K562 (cell line): ENCODE data around the gene RHEB. TPM values are rescaled to one million over a fixed set of nuclear protein-coding genes. Genes with fewer than 3 reads are reported as not detected.

Experiments
- ATAC-seq: fragments of 200-7000 bp; cut with Tn5 transposase; 3 replicates; pipeline ENCODE4 v1.9.1; 2020; ENCODE audit warnings: moderate library complexity
- BruUV-seq: library from RNA; stranded (reverse); fragments of 400-500 nt; replicated peaks from 2 replicates; lab custom pipeline; 2021; lab: Mats Ljungman, UMichigan
- CTCF ChIA-PET: fragments of 300-600 bp; formaldehyde crosslinking; extraction: SDS; loops from one replicate; lab custom pipeline; 2021; ENCODE audit warnings: low intra/inter-chr PET ratio; lab: Yijun Ruan, JAX
- POLR2A ChIA-PET: fragments of 300-600, 350-650 bp; sonication (Branson Sonifier 250); formaldehyde crosslinking; extraction: SDS; loops from one replicate; lab custom pipeline; 2021; ENCODE audit warnings: antibody characterized with exemption, inconsistent platforms; lab: Yijun Ruan, JAX
- DNase-seq, 4 experiments: peaks; one replicate each; pipeline versions ENCODE4 v3.0.0 to v3.0.0-alpha.2; 2011 to 2018; ENCODE audit warnings: low spot score in 3 of 4, mixed read lengths in 3 of 4; ENCODE audit errors: extremely low read depth in 1 of 4
- FAIRE-seq: peaks from 2 replicates; lab custom pipeline; 2011; peaks lifted over from hg19 to GRCh38; lab: Jason Lieb, UNC
- H2AFZ ChIP-seq: 2 replicates; pipeline ENCODE4 v1.6.0; 2011; ENCODE audit warnings: low read depth, low read length, control low read depth, inconsistent platforms
- H3K27ac ChIP-seq: fragments of 200-600 bp; 3 replicates; pipeline ENCODE4 v1.8.0; 2011; ENCODE audit warnings: low read depth, mild to moderate bottlenecking, control low read depth, inconsistent platforms, low read length, moderate library complexity, mixed read lengths; ENCODE audit errors: extremely low read depth
- H3K27me3 ChIP-seq, 2 experiments: fragments of 300-600 bp in 1 of 2; 2 replicates in 1 of 2; 3 replicates in 1 of 2; pipeline versions ENCODE4 v1.6.0 to v1.8.0; 2011; ENCODE audit warnings: inconsistent platforms in 2 of 2, low read length in 2 of 2, mild to moderate bottlenecking in 1 of 2, mixed read lengths in 1 of 2, moderate library complexity in 1 of 2; ENCODE audit not compliant: control insufficient read depth in 2 of 2, insufficient read depth in 2 of 2
- H3K36me3 ChIP-seq: fragments of 300-600 bp; 3 replicates; pipeline ENCODE4 v1.8.0; 2011; ENCODE audit warnings: mild to moderate bottlenecking, low read length, inconsistent platforms; ENCODE audit not compliant: control insufficient read depth, insufficient read depth
- H3K4me1 ChIP-seq, 2 experiments: fragments of 200-600 bp in 1 of 2; replicated peaks in 1 of 2; 2 replicates in 1 of 2; 3 replicates in 1 of 2; pipeline versions ENCODE4 v1.5.1 to v1.8.0; 2011; ENCODE audit warnings: inconsistent platforms in 2 of 2, low read length in 2 of 2, mild to moderate bottlenecking in 1 of 2, mixed read lengths in 1 of 2, moderate library complexity in 1 of 2; ENCODE audit not compliant: control insufficient read depth in 2 of 2, insufficient read depth in 2 of 2
- H3K4me2 ChIP-seq: 2 replicates; pipeline ENCODE4 v1.6.1; 2011; ENCODE audit warnings: low read length, control low read depth, inconsistent platforms, mixed read lengths; ENCODE audit not compliant: insufficient read depth
- H3K4me3 ChIP-seq: fragments of 200-600 bp; sonication (generic), shearing (Covaris generic); 2 replicates; pipeline ENCODE4 v1.5.1; 2016; ENCODE audit warnings: control low read depth, inconsistent platforms
- H3K79me2 ChIP-seq: fragments of 200-600 bp; 3 replicates; pipeline ENCODE4 v1.8.0; 2011; ENCODE audit warnings: low read length, inconsistent platforms; ENCODE audit not compliant: control insufficient read depth, insufficient read depth
- H3K9ac ChIP-seq, 2 experiments: 2 replicates each; pipeline versions ENCODE4 v1.6.0 to v1.6.1; 2011; ENCODE audit warnings: low read depth in 2 of 2, low read length in 2 of 2, control low read depth in 1 of 2, inconsistent platforms in 1 of 2, mild to moderate bottlenecking in 1 of 2, mixed read lengths in 1 of 2; ENCODE audit not compliant: insufficient read depth in 1 of 2
- H3K9me1 ChIP-seq: one replicate; pipeline ENCODE4 v1.6.0; 2011; ENCODE audit warnings: inconsistent platforms, mild to moderate bottlenecking, low read length, moderate library complexity; ENCODE audit not compliant: control insufficient read depth, insufficient read depth
- H3K9me3 ChIP-seq: replicated peaks from 2 replicates; pipeline ENCODE4 v1.5.1; 2011; ENCODE audit warnings: low read depth, low read length, inconsistent platforms; ENCODE audit not compliant: control insufficient read depth, insufficient read depth
- H4K20me1 ChIP-seq: replicated peaks from 2 replicates; pipeline ENCODE4 v1.6.1; 2011; ENCODE audit warnings: low read length, inconsistent platforms, mixed read lengths; ENCODE audit not compliant: control insufficient read depth, insufficient read depth
- ARHGAP35 ChIP-seq: fragments of 450-650 bp; IDR thresholded peaks from 2 replicates; pipeline ENCODE4 v1.6.1; 2018; ENCODE audit not compliant: partially characterized antibody
- ASH1L ChIP-seq: fragments of 450-650 bp; IDR thresholded peaks from 2 replicates; pipeline ENCODE4 v1.6.1; 2018; ENCODE audit warnings: borderline replicate concordance, mild to moderate bottlenecking, low read depth; ENCODE audit not compliant: partially characterized antibody
- BRD4 ChIP-seq: fragments of 200-600 bp; sonication (generic); IDR thresholded peaks from 2 replicates; pipeline ENCODE4 v1.6.1; 2017; ENCODE audit warnings: inconsistent platforms
- CEBPZ ChIP-seq: fragments of 150-350 bp; IDR thresholded peaks from 2 replicates; pipeline ENCODE4 v1.6.1; 2014; ENCODE audit warnings: low read depth, mild to moderate bottlenecking, low read length, borderline replicate concordance
- CSDE1 ChIP-seq, 2 experiments: fragments of 450-650 bp; IDR thresholded peaks; 2 replicates each; pipeline ENCODE4 v1.6.1; 2016; ENCODE audit warnings: mild to moderate bottlenecking in 1 of 2
- ETS2 ChIP-seq: IDR thresholded peaks from 2 replicates; pipeline ENCODE4 v1.6.1; 2016; ENCODE audit warnings: borderline replicate concordance, missing genetic modification characterization, mild to moderate bottlenecking, moderate library complexity, missing compliant biosample characterization; ENCODE audit not compliant: poor library complexity, severe bottlenecking
- HDAC1 ChIP-seq, 2 experiments: fragments of 450-650 bp; IDR thresholded peaks; 2 replicates each; pipeline ENCODE4 v1.6.1; 2016 to 2017; ENCODE audit warnings: inconsistent platforms in 1 of 2, mild to moderate bottlenecking in 1 of 2, moderate library complexity in 1 of 2
- HLTF ChIP-seq: fragments of 450-650 bp; IDR thresholded peaks from 2 replicates; pipeline ENCODE4 v1.6.1; 2016
- KHSRP ChIP-seq: fragments of 450-650 bp; IDR thresholded peaks from 2 replicates; pipeline ENCODE4 v1.6.1; 2017
- LARP7 ChIP-seq: fragments of 450-650 bp; IDR thresholded peaks from 2 replicates; pipeline ENCODE4 v1.6.1; 2016
- POLR3G ChIP-seq: IDR thresholded peaks from 2 replicates; pipeline ENCODE4 v1.6.1; 2011; ENCODE audit not compliant: insufficient read length, insufficient replicate concordance; ENCODE audit errors: extremely low read depth
- SMARCA5 ChIP-seq: fragments of 450-650 bp; IDR thresholded peaks from 2 replicates; pipeline ENCODE4 v1.6.1; 2016
- ZNF217 ChIP-seq: sonication (generic); formaldehyde crosslinking; IDR thresholded peaks from 2 replicates; pipeline ENCODE4 v1.8.0; 2022; ENCODE audit warnings: mild to moderate bottlenecking, missing genetic modification reagents
- ZNF740 ChIP-seq, 3 experiments: fragments of 200-800 bp in 1 of 3; sonication (Bioruptor generic) in 1 of 3; sonication (generic) in 1 of 3; formaldehyde crosslinking in 1 of 3; IDR thresholded peaks; 2 replicates each; pipeline versions ENCODE4 v1.6.1 to v1.8.0; 2016 to 2022; ENCODE audit warnings: mild to moderate bottlenecking in 2 of 3, missing compliant biosample characterization in 2 of 3, missing genetic modification characterization in 2 of 3, missing genetic modification reagents in 1 of 3
- WGBS: fragments of 100-300 bp; shearing (Covaris generic); methylation state at CpG from one replicate; pipeline ENCODE4 v1.1.6; 2016; ENCODE audit warnings: low coverage, mixed read lengths; ENCODE audit not compliant: insufficient coverage; ENCODE audit errors: missing lambda C conversion rate; 5-methylcytosine and 5-hydroxymethylcytosine counted together
- in situ Hi-C: fragments of 300-500 bp; cut with MboI; formaldehyde crosslinking; loops from 4 replicates; pipeline ENCODE4 v1.15.0; 2018; ENCODE audit warnings: inconsistent platforms, mixed read lengths
- intact Hi-C: fragments of 100-400 bp; cut with micrococcal nuclease; formaldehyde crosslinking; loops from 2 replicates; pipeline ENCODE4 v1.14.2; 2022
- polyA plus RNA-seq, 8 experiments: library from polyadenylated mRNA; depleted of rRNA in 4 of 8; stranded (reverse) in 5 of 8; unstranded in 3 of 8; fragments of >200 nt; fragmentation: Nextera tagmentation in 2 of 8; fragmentation: Illumina TruSeq in 1 of 8; extraction: Ambion mirVana in 2 of 8; extraction: Trizol in 1 of 8; gene quantifications; 2 replicates each; pipeline versions ENCODE4 v1.2.1 to v1.2.3, GENCODE V29; 2011 to 2014; ENCODE audit warnings: inconsistent platforms in 1 of 8, missing spikeins in 1 of 8
- total RNA-seq, 7 experiments: library from RNA; depleted of rRNA in 6 of 7; stranded (reverse); fragments of >200 nt in 6 of 7; fragmentation: Illumina TruSeq in 2 of 7; extraction: Trizol in 2 of 7; gene quantifications; 2 replicates each; pipeline versions ENCODE4 v1.2.1 to v1.2.3, GENCODE V29; 2011 to 2021; ENCODE audit warnings: low replicate concordance in 1 of 7
- TF ChIP-seq, protein P1 (sequence below): fragments of 450-650 bp; IDR thresholded peaks from 2 replicates; pipeline ENCODE4 v1.7.0; 2016; ENCODE audit warnings: borderline replicate concordance

The RHEB gene
- total and polyA plus RNA-seq, 9 of the 15 experiments (the other 6 are each of a cell fraction or from before 2014, with no cell fraction given), result 28.5 to 249 (median 182) TPM

DNA sequence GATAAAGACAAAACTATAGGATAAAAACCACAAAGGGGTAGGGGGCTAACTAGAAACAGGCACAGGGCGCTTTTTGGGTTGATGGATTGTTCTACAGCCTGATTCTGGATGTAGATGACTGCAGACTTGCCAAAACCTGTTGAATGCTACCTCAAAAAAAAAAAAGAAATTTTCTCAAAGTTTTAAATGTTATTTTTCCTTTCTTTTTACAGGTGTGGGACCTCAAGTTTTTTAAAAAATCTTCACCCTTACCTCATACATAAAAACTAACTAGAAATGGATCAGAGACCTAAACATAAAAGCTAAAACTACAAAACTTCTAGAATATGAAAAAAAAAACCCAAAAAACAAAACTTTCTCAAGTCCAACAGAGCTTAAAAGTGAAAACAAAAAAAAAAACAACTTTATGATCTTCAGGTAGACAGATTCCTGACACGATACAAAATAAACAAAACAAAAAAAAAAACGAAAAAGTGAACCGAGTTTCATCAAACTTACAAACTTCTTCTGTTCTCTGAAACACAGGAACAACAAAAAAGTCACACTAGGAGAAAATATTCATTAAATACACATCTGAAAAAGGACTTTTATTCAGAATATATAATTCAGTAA is 14.9 kb downstream of the RHEB start:
- Histone ChIP-seq H3K4me2 (no peak overlapping the region), H4K20me1 (peaks cover 51% of the 10 kb centered on the region), H3K4me1 (peaks cover 10 to 17% of the 10 kb centered on the region in 2 experiments; a peak in 4 of 5 replicates), H3K9me3 (no peaks in the 10 kb centered on the region), H3K36me3 (peaks cover 4% of the 10 kb centered on the region; the same call in 2 of the 3 replicates), H3K79me2 (peaks cover 100% of the 10 kb centered on the region), H2AFZ (no peak overlapping the region), H3K9ac (no peak overlapping the region), H3K4me3 (no peak overlapping the region), H3K9me1 (peaks cover 19% of the 10 kb centered on the region), H3K27me3 (no peaks in the 10 kb centered on the region), H3K27ac (no peak overlapping the region)
- ATAC-seq (no peak), FAIRE-seq (no peak), DNase-seq (no peak)
- BruUV-seq, result no TSS peak
- ChIA-PET POLR2A (interaction anchor here (0.6 to 6.2 kb wide), 6 partner anchors 10 to 1291 kb away, joined by 3 to 71 read pairs (median 4); partner anchors contain the start of gene RHEB), CTCF (no interaction called here)
- in situ Hi-C loops, result no loop called here
- 55% methylated on average over 4 of the region's 4 CpGs for WGBS
- intact Hi-C loops, result no loop called here
- TF ChIP-seq ZNF740 (CRISPR knock-in tag; IDR thresholded peaks at IDR 0.05), result no peak
- TF ChIP-seq ZNF740 (tag; IDR thresholded peaks at IDR 0.05), result no peak
- peak; percentile 17 for TF ChIP-seq ASH1L
- 0 out of 4 replicates have a peak, but pooled peaks of 1 of the 2 experiments have one; percentile 64 for TF ChIP-seq CSDE1 (IDR thresholded peaks at IDR 0.05)
- peak; percentile 39 for TF ChIP-seq ARHGAP35
- TF ChIP-seq ETS2 (tag), result no peak
- TF ChIP-seq CEBPZ, result no peak
- TF ChIP-seq BRD4, result no peak
- TF ChIP-seq HLTF, result peak; percentile 54; the same call in 1 of the 2 replicates
- TF ChIP-seq LARP7, result peak; percentile 96; the same call in 1 of the 2 replicates
- TF ChIP-seq HDAC1 (IDR thresholded peaks at IDR 0.05), result no peak
- TF ChIP-seq KHSRP, result peak; percentile 73; the same call in 1 of the 2 replicates
- TF ChIP-seq POLR3G, result no peak
- no peak for TF ChIP-seq ZNF217
- TF ChIP-seq, protein P1, sequence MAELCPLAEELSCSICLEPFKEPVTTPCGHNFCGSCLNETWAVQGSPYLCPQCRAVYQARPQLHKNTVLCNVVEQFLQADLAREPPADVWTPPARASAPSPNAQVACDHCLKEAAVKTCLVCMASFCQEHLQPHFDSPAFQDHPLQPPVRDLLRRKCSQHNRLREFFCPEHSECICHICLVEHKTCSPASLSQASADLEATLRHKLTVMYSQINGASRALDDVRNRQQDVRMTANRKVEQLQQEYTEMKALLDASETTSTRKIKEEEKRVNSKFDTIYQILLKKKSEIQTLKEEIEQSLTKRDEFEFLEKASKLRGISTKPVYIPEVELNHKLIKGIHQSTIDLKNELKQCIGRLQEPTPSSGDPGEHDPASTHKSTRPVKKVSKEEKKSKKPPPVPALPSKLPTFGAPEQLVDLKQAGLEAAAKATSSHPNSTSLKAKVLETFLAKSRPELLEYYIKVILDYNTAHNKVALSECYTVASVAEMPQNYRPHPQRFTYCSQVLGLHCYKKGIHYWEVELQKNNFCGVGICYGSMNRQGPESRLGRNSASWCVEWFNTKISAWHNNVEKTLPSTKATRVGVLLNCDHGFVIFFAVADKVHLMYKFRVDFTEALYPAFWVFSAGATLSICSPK, result 0 out of 2 replicates have a peak, but pooled peaks have one; percentile 27
- TF ChIP-seq SMARCA5, result 0 out of 2 replicates have a peak, but pooled peaks have one; percentile 68
